ENCODE data around the gene RPTOR.

Gene RPTOR

DNA sequence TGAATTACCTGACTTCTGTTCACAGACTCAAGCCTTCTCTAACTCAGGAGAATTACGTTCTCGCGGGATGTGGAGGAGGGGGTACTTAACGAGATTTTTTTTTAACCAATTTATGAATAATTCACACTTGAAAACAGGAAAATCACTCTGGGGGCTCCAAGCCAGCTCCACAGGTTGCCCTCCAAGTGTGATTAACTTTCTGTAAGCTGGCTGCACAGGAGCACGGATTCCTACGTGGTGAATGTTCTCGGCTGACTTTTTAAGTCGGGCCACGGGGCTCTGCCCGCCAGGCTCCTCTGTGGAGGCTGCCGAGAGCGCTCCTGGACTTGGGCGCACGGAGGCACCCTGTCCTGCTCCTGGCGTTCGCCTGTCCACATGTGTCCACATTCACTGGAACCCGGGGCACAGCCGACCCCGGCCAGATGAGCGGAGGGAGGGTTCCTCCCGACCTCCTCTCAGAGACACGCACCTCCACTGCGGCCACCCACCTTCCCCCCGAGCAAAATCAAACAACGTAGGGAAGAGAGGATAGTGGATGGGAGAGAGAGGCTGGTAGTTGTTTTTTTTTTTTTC is 299.9 kb downstream of the RPTOR start:
- peak in 5 of 42 donors; percentile 0 to 34 (median 23) for DNase-seq
- intact Hi-C loops (cut with DNase I) = no loop called here

DNA sequence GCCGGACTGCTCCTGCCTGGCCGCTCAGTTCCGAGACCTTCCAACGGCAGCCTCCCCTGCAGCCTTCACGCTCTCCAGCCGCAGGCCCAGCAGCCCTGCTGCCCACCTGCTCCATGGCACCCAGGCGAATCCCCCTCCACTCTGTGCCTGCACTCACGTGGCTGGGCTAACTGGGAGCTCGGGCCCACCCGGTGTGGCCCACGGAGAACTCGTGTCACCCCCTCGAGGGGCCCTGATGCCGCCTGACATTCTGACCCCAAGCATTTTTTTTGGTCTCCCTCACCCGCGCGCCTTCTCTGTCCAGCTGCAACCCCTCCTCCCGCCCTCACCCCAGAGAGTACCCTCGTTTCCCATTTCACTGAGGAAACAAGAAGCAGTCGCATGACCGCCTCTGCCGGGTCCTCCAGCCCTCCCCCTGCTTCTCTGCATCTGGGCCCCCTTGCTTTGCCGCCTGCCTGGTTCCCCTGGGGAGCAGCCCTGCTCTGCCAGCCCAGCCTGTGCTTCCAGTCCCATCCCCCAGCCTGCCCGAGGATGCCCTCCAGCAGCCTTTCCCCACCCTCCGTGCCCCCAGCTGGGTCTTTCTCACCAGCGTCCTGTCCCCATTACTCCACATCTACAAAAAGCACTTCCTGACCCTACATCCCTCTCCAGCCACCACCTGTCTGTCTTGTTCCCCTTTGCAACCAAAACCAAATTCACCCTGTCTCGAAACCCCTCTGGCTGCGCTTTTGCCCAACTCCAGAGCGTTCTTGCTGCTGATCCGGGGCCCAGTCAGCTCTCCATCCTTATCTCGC is 300.6 kb downstream of the RPTOR start:
- DNase-seq = peak in 5 of 42 donors; percentile 2 to 34 (median 14)
- intact Hi-C loops (cut with DNase I) = no loop called here

DNA sequence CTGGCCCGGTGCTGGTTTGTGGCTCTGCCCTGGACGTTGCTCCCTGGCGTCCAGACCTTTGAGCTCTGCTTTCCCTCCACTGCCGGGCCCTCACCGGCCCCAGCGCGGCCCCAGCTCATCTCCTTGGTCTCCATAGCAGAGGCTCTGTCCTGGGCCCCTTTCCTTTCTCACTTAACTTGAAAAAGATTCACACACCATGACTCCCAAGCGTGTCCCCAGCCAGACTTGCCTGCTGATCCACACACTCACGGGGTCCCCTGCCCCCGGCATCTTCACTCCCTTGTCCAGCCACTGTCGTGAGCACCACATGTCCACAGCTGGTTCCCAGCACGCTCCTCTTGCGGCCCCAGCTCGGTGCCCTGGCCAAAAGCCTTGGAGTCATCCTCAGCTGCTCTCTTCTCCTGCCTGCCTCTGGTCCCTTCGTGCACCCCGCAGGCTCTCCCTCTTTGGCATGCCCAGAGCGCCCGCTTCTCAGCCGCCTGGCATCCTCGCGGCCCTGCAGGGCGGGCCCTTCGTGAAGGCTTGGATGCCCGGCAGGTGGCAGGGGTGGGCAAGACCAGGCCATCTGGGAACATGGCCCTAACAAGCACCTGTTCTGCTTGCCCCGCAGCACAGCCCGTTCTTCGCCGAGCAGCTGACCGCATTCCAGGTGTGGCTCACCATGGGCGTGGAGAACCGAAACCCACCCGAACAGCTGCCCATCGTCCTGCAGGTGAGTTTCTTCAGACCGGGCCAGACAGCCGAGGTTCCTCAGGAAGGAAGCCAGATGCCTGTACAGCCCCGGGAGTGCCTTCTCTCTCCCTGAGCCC is 301.4 kb downstream of the RPTOR start:
- DNase-seq = peak in 4 of 42 donors; percentile 2 to 32 (median 22)
- intact Hi-C loops (cut with DNase I) = no loop called here

DNA sequence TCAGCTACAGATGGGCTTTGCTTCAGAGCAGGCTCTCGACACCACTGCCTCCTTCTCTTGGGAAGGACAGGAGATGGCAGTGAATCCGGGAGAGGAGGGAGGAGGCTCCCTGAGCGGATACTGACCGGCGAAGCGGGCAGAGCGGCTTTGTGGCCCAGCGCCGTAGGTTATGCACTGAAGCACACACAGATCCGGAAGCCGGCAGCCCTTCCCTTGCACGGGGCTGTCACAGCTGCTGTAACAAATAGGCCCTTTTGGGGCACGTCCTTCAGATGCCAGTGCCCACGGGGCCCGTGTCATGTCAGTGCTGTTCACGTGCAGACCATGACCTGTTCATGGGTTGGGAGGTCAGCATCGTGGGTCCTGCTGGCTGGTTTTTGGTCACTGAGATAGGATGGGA is 302.3 kb downstream of the RPTOR start:
- DNase-seq = peak in 4 of 42 donors; percentile 2 to 33 (median 14)
- intact Hi-C loops (cut with DNase I) = no loop called here

DNA sequence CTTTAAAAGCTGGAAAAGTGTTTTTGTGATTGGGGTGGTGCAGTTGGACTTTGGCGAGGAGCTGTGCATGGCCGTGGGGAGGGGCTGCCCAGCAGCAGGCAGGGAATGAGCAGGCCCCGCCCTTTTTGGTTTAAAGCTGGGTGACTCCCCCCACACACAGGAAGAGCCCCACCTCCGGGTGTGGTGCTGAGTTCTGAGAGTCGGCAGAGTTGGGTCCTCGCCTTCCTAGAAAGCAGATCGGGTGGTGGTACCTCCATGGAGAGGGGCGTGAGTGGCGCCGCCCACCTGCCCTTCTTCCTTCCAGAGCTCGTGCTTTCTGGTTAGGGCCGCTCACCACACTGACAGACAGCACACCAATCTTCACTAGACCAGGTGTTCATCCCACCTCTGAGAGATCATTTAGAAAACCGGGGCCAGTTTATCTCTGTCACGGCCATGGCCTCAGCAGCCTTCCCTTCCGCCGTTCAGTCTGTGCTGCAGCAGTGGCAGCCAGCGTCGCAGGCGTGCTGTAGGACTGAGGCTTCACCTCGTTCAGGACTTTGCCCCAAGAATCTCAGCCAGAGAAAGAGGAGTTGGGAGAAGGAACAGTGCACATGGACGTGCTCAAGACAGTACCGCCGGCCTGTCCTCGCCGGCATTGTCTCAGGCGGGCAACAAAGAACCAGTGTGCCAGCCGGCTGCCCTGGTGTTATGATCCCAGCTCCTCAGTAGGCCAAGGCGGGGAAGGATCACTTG is 303.0 kb downstream of the RPTOR start:
- intact Hi-C loops (cut with DNase I) = no loop called here
- peak in 4 of 42 donors; percentile 3 to 47 (median 26) for DNase-seq

DNA sequence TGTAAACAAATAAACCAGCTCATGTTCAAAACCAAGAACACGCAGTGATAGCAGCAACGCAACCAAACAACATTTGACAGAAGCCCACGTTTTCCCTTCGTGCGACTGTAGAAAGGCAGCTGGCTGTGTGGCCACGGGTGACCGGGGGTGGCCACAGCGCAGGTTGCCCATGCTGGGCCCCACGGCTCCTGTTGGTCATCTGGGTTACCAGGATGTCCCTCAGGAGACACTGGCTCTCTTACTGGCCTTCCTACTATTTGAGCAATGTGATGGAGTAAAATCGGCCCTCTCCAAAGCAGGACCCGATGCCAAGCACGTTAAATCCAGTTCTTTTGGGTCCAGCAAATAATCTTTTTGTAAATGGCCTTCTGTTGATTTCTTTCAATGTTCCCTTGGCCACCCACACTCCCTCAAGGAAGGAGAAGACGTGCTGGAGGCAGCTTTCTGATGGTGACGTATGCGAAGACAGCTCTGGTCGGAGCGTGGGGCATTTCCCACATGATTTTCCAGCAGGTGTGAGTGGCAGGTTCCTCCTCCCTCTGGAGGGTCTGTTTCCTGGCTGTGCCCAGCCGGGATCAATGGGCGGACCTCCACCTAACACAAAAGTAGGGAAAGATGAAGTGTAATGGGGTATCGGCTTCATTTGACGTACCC is 303.9 kb downstream of the RPTOR start:
- peak in 5 of 42 donors; percentile 2 to 33 (median 10) for DNase-seq
- intact Hi-C loops (cut with DNase I) = no loop called here

DNA sequence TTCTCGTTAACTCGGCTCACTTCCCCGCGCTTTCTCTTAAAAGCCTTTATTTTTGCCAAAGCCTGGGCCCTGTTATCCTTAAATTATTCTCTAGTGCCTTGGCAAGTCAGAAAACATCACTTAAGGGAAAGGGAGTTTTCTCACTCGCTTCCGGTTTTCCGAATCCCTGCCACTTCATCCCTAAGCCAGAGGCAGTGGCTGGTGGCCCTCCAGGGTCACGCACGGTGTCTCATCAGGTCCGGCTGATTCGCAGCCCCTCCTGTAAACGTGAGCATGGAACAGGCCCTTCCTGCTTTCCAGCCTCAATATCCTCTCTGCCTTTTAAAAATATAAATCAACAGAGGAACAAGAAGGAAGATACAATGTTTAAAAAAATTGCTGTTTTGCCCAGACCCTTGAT is 304.5 kb downstream of the RPTOR start:
- DNase-seq = peak in 3 of 42 donors; percentile 1 to 27 (median 19)
- intact Hi-C loops (cut with DNase I) = no loop called here

DNA sequence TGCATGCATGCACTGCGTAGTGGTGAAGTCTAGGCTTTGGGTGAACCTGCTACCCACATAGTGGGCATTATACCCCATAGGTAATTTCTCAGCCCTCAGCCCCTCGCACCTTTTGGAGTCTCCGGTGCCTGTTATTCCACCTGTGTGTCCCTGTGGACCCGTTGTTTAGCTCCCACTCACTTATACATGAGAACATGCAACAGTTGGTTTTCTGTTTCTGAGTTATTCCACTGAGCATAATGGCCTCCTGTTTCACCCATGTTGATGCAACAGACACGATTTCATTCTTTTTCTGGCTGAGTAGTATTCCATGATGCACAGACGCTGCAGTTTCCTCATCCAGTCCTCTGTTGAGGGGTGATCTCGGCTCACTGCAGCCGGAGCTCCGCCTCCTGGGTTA is 305.5 kb downstream of the RPTOR start:
- intact Hi-C loops (cut with DNase I) = no loop called here
- DNase-seq = no peak

DNA sequence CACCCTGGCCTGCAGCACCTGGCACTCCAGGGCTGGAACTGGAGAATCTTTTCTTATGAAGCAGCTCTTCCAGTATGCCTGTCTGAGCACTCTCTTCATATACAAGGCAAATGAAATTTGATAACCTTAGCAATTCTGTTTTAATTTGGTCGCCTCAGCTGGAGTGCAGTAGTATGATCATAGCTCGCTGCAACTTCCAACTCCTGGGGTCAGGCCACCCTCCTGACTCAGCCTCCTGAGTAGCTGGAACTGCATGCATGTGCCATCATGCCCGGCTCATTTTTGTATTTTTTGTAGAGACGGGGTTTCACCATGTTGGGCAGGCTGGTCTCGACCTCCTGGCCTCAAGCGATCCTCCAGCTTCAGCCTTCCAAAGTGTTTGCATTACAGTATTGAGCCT is 306.2 kb downstream of the RPTOR start:
- DNase-seq = peak in 2 of 42 donors; percentile 0 to 2
- intact Hi-C loops (cut with DNase I) = no loop called here

DNA sequence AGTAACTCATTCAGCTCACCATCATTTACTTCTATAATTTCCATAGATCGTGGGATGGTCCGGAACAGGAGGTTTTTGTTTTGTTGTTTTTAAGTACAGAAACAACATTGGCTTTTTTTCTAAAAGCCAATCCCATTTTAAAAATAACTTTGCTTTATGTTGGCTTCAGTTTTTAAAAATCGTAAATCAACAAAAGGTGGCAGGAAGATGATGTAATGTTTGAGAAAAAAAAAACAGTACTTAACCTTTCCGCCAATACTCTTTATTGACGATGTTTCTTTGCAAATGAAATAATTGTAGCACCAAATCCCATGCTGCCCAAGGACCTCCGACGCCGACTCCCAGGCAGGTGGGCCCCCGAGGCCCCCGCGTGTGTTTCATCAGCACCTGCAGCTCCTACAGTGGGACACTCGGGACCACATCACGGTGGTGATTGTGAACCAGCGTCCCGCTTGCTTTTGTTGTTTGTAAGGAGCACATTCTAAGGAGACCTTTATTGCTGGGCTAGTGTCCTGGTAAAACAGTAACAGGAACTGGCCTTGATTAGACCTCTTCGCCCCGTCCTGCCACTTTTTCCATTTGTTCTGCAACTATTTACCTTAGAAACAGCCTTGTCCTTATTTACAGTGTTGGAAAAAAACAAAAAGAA is 306.8 kb downstream of the RPTOR start:
- DNase-seq = peak in 1 of 42 donors; percentile 3
- intact Hi-C loops (cut with DNase I) = no loop called here

DNA sequence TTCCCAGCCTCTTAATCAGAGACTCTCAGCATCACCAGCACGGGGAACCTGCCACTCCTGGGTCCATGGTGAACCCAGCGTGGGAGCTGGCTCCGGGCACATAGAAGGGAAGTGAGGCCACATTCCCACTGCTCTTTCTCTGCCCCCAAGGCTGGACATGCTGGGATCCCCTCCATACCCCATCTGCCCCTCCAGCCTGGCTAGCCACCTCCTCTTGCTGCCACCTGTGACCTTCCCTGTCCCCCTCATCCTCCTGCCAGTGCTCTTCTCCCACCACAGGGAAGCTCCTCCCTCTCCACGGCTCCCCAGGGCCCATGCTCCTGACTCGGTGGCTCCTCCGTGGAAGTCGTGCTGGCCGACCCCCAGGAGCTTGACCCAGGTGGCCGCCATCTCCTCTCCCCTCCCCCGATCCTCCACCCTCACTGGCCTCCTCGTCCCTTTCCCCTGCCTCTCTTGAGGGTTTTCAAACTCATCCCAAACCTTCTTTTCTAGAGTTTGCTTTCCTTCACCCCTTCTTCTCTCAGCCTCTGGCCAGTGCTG is 307.9 kb downstream of the RPTOR start:
- no peak for DNase-seq
- intact Hi-C loops (cut with DNase I) = no loop called here

DNA sequence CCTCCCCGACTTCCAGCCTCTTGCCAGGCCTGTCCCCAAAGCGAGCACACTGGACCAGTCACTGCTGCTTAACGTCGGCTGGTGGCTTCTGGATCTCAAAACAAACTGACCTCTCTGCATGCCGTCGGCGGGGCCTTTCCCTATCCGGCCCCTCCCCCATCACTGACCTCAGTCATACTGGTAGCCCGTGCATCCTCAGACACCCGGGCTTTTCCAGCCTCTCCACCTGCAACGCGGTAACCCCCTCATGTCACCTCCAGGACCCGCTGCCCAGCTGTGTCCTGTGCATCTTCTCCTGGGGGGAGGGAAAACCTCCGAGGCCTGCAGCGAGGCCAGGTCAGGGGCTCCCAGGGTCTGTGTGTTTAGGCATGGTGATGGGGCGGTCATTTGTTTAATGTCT is 308.4 kb downstream of the RPTOR start:
- no peak for DNase-seq

DNA sequence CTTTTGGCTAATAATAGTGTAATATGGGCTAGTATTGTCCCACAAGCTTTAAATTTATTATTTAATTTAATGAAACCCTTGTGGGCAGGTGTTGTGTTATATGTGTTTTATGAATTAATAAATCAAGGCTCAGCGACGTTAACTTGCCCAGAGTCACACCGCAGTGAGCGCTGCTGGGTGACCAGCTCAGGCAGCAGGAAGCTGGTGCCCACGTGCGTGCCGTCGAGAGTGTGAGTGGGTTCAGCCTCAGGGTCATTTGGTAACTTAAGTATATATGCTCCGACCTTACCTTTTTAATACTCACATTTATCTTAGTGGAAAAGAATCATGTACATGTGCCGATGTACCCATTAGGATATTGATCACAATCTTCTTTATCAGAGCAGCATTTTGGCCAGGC is 309.6 kb downstream of the RPTOR start:
- intact Hi-C loops (cut with DNase I) = no loop called here
- DNase-seq = no peak

More for the DNA sequence above, 308.4 kb downstream of the RPTOR start:
- intact Hi-C loops (cut with DNase I) = no loop called here

DNA sequence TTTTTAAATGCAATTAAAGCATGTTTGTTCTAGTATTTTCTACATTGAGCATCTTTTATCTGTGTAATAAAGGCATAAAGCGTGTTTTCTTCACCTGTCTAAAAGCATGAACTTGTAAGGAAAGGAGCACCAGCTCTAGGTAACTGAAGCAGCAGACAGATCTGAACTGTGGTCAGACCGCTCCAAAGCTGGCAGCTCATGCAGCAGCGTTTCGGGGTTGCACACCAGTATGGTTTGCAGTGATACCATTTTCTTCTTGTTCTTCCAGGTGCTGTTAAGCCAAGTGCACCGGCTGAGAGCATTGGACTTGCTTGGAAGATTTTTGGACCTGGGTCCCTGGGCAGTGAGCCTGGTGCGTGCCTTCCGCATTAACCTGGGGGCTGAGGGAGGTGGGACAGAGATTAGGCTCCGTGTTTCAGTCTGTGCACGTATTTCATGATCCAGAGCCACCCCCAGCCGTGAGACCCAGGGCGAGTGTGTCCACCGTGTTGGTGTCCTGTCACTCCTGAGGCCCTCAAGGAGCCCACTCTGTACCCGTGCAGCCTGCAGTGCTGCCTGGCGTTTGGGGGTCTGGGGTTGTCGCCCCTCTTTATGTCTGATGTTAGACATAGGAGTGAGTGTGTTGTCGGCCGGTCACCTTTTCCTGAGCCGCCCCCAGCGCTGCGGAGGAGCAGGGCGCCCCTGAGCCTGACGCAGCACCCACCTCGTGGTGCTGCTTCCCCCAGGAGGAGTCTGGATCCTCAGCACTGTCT is 310.7 kb downstream of the RPTOR start:
- no peak for DNase-seq
- intact Hi-C loops (cut with DNase I) = no loop called here

DNA sequence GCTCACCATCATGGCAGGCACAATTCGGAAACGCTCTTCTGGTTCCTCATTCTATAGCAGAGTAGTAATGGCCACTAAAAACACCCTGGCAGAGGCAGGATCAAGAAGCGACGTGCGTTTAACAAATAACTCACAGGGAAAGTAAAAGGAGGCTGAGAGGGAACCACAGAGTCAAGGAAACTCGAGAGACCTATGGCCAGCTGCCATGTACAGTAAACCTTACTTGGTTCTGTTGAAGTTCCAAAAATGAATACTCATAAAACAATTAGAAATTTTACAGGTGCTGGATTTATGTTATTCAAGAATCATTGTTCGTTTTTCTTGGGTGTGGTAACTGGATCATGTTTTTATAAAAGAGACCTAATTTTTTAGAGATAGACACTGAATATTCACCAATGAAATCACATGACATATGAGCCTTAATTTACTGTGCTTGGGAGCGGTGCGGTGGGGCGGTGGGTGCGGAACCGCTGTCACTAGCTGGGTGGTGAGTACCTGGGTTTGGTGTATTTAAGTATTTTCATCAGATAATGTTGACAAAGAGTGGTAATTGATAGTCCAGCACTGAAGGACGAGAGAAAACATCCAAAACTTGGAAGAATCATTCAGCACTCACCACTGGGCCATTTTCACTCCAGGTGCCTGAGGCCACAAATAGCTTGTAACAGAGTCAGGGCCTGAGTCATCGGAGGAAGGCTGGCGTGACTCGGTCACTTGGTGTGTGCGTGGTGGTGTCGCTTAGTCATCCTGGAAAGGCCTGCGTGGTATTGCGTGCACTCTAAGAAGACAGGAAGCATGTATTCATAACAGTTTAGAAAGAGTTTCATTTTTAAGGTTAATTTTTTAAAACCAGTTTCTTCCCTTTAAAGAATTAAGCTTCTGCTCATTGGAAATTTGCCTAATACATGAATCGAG is 311.6 kb downstream of the RPTOR start:
- DNase-seq = peak in 12 of 42 donors; percentile 20 to 59 (median 46)
- intact Hi-C loops (cut with DNase I) = no loop called here

Data from head of caudate nucleus (tissue), 42 donors.